T-cell (primary cell): ENCODE measurements around the gene SLC45A3. TPM values are rescaled to one million over a fixed set of nuclear protein-coding genes. Genes with fewer than 3 reads are reported as not detected.

Experiments used
- ATAC-seq, 4 experiments: fragments of 200-7000 bp in 3 of 4; fragments of 150-1000 bp in 1 of 4; cut with Tn5 transposase; replicated peaks in 1 of 4; 1 replicate in 3 of 4; 2 replicates in 1 of 4; pipeline ENCODE4 v1.10.0; 2021; ENCODE audit warnings: moderate library complexity in 3 of 4, mild to moderate bottlenecking in 2 of 4, moderate number of reproducible peaks in 1 of 4
- CTCF ChIA-PET, 2 donors: fragments of 300-600 bp; sonication (Branson Sonifier 250); formaldehyde crosslinking; loops; one replicate each; lab custom pipeline; 2022; ENCODE audit warnings: antibody characterized with exemption in 2 of 2; lab: Charles Lee
- POLR2A ChIA-PET, 2 donors: fragments of 300-600 bp; sonication (Branson Sonifier 250); formaldehyde crosslinking; loops; one replicate each; lab custom pipeline; 2022; ENCODE audit warnings: antibody characterized with exemption in 2 of 2; lab: Charles Lee
- DNase-seq, 35 experiments: peaks; one replicate each; pipeline versions ENCODE4 v3.0.0 to v3.0.0-alpha.2; 2013 to 2023
- H3K27ac ChIP-seq: one replicate; pipeline ENCODE4 v1.5.1; 2013; ENCODE audit warnings: low read length
- H3K27me3 ChIP-seq, 2 experiments: replicated peaks in 1 of 2; 1 replicate in 1 of 2; 2 replicates in 1 of 2; pipeline versions ENCODE4 v1.6.1 to v1.7.0; 2013; ENCODE audit warnings: low read length in 1 of 2, mixed read lengths in 1 of 2; ENCODE audit not compliant: control insufficient read depth in 2 of 2, insufficient read depth in 2 of 2; ENCODE audit errors: extremely low read depth in 1 of 2
- H3K36me3 ChIP-seq, 2 donors: 1 replicate in 1 of 2; 2 replicates in 1 of 2; pipeline versions ENCODE4 v1.6.1 to v1.7.0; 2013; ENCODE audit warnings: low read length in 1 of 2; ENCODE audit not compliant: control insufficient read depth in 2 of 2, insufficient read depth in 1 of 2; ENCODE audit errors: extremely low read depth in 1 of 2
- H3K4me1 ChIP-seq, 2 experiments: 1 replicate in 1 of 2; 2 replicates in 1 of 2; pipeline versions ENCODE4 v1.6.1 to v1.7.0; 2013; ENCODE audit warnings: low read length in 2 of 2, mixed read lengths in 1 of 2; ENCODE audit not compliant: insufficient read depth in 2 of 2, control insufficient read depth in 1 of 2; ENCODE audit errors: extremely low read depth in 1 of 2
- H3K4me3 ChIP-seq, 2 donors: 1 replicate in 1 of 2; 2 replicates in 1 of 2; pipeline versions ENCODE4 v1.5.1 to v1.7.0; 2013; ENCODE audit warnings: mild to moderate bottlenecking in 2 of 2, low read length in 1 of 2, moderate library complexity in 1 of 2; ENCODE audit not compliant: control insufficient read depth in 1 of 2; ENCODE audit errors: extremely low read depth in 1 of 2
- H3K9me3 ChIP-seq: 2 replicates; pipeline ENCODE4 v1.7.0; 2013
- H3K27ac Mint-ChIP-seq, 2 donors: one replicate each; pipeline ENCODE4 v1.8.0; 2020 to 2021; ENCODE audit warnings: mild to moderate bottlenecking in 2 of 2, mixed read lengths in 2 of 2
- H3K27me3 Mint-ChIP-seq, 2 donors: one replicate each; pipeline ENCODE4 v1.8.0; 2021 to 2022; ENCODE audit warnings: mixed read lengths in 2 of 2
- H3K36me3 Mint-ChIP-seq: one replicate; pipeline ENCODE4 v1.8.0; 2021; ENCODE audit warnings: mixed read lengths
- H3K4me1 Mint-ChIP-seq, 3 donors: one replicate each; pipeline ENCODE4 v1.8.0; 2020 to 2022; ENCODE audit warnings: mixed read lengths in 3 of 3, mild to moderate bottlenecking in 1 of 3
- H3K4me3 Mint-ChIP-seq, 3 donors: one replicate each; pipeline ENCODE4 v1.8.0; 2020 to 2022; ENCODE audit warnings: mild to moderate bottlenecking in 3 of 3, mixed read lengths in 3 of 3, moderate library complexity in 3 of 3
- H3K9me3 Mint-ChIP-seq, 3 donors: one replicate each; pipeline ENCODE4 v1.8.0; 2020 to 2022; ENCODE audit warnings: mixed read lengths in 3 of 3
- WGBS: methylation state at CpG from one replicate; pipeline ENCODE4 v1.1.5; 2013; ENCODE audit warnings: missing lambda C conversion rate; ENCODE audit not compliant: insufficient coverage; 5-methylcytosine and 5-hydroxymethylcytosine counted together
- total RNA-seq, 35 experiments: library from RNA in 6 of 35; stranded (reverse) in 6 of 35; fragments of 120-200 nt in 1 of 35; gene quantifications; one replicate each; pipeline versions ENCODE4 v1.2.1 to v1.2.4 and lab custom pipeline; 2013 to 2026

SLC45A3 gene
- total RNA-seq, 5 donors from 2014 or later (not counting 1 experiment from before 2014, with no cell fraction given): 0.35 to 2.1 (median 0.75) TPM

- Histone ChIP-seq H3K4me3 (no peak overlapping the region), H3K27ac (no peak overlapping the region), H3K4me1 (peaks cover 0 to 2% of the 10 kb centered on the region in 2 experiments), H3K9me3 (no peaks in the 10 kb centered on the region), H3K36me3 (no peaks in the 10 kb centered on the region), H3K27me3 (peaks cover 0 to 59% of the 10 kb centered on the region in 2 experiments)
- Mint-ChIP-seq H3K4me3 (no peak overlapping the region), H3K27me3 (peaks cover 21 to 25% of the 10 kb centered on the region in 2 donors), H3K36me3 (no peaks in the 10 kb centered on the region), H3K4me1 (peaks cover 0 to 8% (median 0%) of the 10 kb centered on the region in 3 donors), H3K27ac (no peak overlapping the region), H3K9me3 (no peaks in the 10 kb centered on the region)
- WGBS: 79% methylated on average over 2 of the region's 4 CpGs
- ATAC-seq (no peak), DNase-seq (no peak)
- ChIA-PET POLR2A (no interaction called here), CTCF (interaction anchor here in 1 of 2 donors (1.0 kb wide), 1 partner anchor 8 kb away, joined by 3 read pairs; no protein-coding TSS in a partner anchor)
Measured at GRCh38 chr1:205672970-205673369, 7.3 kb downstream of the SLC45A3 start.

- ATAC-seq (no peak), DNase-seq (no peak)
- H3K4me3 Mint-ChIP-seq: no peak overlapping the region
- Histone ChIP-seq H3K27ac (no peak overlapping the region), H3K4me1 (peaks cover 0 to 2% of the 10 kb centered on the region in 2 experiments), H3K27me3 (peaks cover 0 to 63% of the 10 kb centered on the region in 2 experiments), H3K4me3 (no peak overlapping the region), H3K9me3 (no peaks in the 10 kb centered on the region), H3K36me3 (no peaks in the 10 kb centered on the region)
- H3K27ac Mint-ChIP-seq: no peak overlapping the region
- H3K36me3 Mint-ChIP-seq: no peaks in the 10 kb centered on the region
- ChIA-PET CTCF (no interaction called here), POLR2A (no interaction called here)
- H3K27me3 Mint-ChIP-seq: peaks cover 22 to 28% of the 10 kb centered on the region in 2 donors
- no peaks in the 10 kb centered on the region for H3K9me3 Mint-ChIP-seq
- peaks cover 0 to 8% (median 0%) of the 10 kb centered on the region in 3 donors for H3K4me1 Mint-ChIP-seq
- 77% methylated on average over 6 of the region's 11 CpGs for WGBS
Measured at GRCh38 chr1:205672395-205672889, 7.9 kb downstream of the SLC45A3 start.

GRCh38 chr1:205670611-205671430 lies 9.5 kb downstream of the SLC45A3 start:
- ChIA-PET CTCF (no interaction called here), POLR2A (interaction anchor here in 1 of 2 donors (0.6 kb wide), 1 partner anchor 144 kb away, joined by 7 read pairs; no protein-coding TSS in a partner anchor)
- H3K4me3 ChIP-seq: no peak overlapping the region
- WGBS: 96% methylated on average over 5 of the region's 13 CpGs
- ATAC-seq (no peak), DNase-seq (no peak)
- peaks cover 0 to 8% (median 0%) of the 10 kb centered on the region in 3 donors for H3K4me1 Mint-ChIP-seq
- peaks cover 0 to 58% of the 10 kb centered on the region in 2 experiments for H3K27me3 ChIP-seq
- no peak overlapping the region for H3K27ac ChIP-seq
- H3K9me3 Mint-ChIP-seq: no peaks in the 10 kb centered on the region
- H3K36me3 Mint-ChIP-seq: no peaks in the 10 kb centered on the region
- H3K4me1 ChIP-seq: peaks cover 0 to 2% of the 10 kb centered on the region in 2 experiments
- H3K27me3 Mint-ChIP-seq: peaks cover 11 to 23% of the 10 kb centered on the region in 2 donors
- H3K4me3 Mint-ChIP-seq: no peak overlapping the region
- H3K36me3 ChIP-seq: no peaks in the 10 kb centered on the region
- no peaks in the 10 kb centered on the region for H3K9me3 ChIP-seq
- no peak overlapping the region for H3K27ac Mint-ChIP-seq

- Mint-ChIP-seq H3K4me3 (no peak overlapping the region), H3K36me3 (no peaks in the 10 kb centered on the region), H3K27me3 (peaks cover 9 to 20% of the 10 kb centered on the region in 2 donors), H3K9me3 (no peaks in the 10 kb centered on the region), H3K27ac (no peak overlapping the region), H3K4me1 (peaks cover 0 to 11% (median 0%) of the 10 kb centered on the region in 3 donors)
- 100% methylated on average over 2 of the region's 5 CpGs for WGBS
- H3K27me3 ChIP-seq: peaks cover 0 to 56% of the 10 kb centered on the region in 2 experiments
- no peak for DNase-seq
- peaks cover 0 to 2% of the 10 kb centered on the region in 2 experiments for H3K4me1 ChIP-seq
- ChIA-PET POLR2A (no interaction called here), CTCF (no interaction called here)
- H3K4me3 ChIP-seq: no peak overlapping the region
- no peak for ATAC-seq
- no peaks in the 10 kb centered on the region for H3K9me3 ChIP-seq
- H3K36me3 ChIP-seq: no peaks in the 10 kb centered on the region
- no peak overlapping the region for H3K27ac ChIP-seq
Measured at GRCh38 chr1:205670150-205670446, 10.2 kb downstream of the SLC45A3 start.

GRCh38 chr1:205669341-205670149 lies 10.8 kb downstream of the SLC45A3 start:
- H3K36me3 Mint-ChIP-seq: no peaks in the 10 kb centered on the region
- ATAC-seq (no peak), DNase-seq (peak in 1 of 35 experiments; percentile 25)
- H3K9me3 Mint-ChIP-seq: no peaks in the 10 kb centered on the region
- no peak overlapping the region for H3K4me3 ChIP-seq
- H3K27me3 Mint-ChIP-seq: peaks cover 9 to 20% of the 10 kb centered on the region in 2 donors
- no peak overlapping the region for H3K4me3 Mint-ChIP-seq
- peaks cover 0 to 56% of the 10 kb centered on the region in 2 experiments for H3K27me3 ChIP-seq
- no peaks in the 10 kb centered on the region for H3K36me3 ChIP-seq
- no peak overlapping the region for H3K27ac ChIP-seq
- POLR2A ChIA-PET: no interaction called here
- H3K4me1 Mint-ChIP-seq: peaks cover 0 to 11% (median 0%) of the 10 kb centered on the region in 3 donors
- H3K4me1 ChIP-seq: peaks cover 0 to 2% of the 10 kb centered on the region in 2 experiments
- no peaks in the 10 kb centered on the region for H3K9me3 ChIP-seq
- WGBS: 48% methylated on average over 9 of the region's 20 CpGs
- CTCF ChIA-PET: interaction anchor here (0.6 to 1.1 kb wide), 3 partner anchors 11 to 345 kb away, joined by 3 read pairs; no protein-coding TSS in a partner anchor
- H3K27ac Mint-ChIP-seq: peak overlapping the region in 1 of 2 donors; percentile 19

- peaks cover 0 to 2% of the 10 kb centered on the region in 2 experiments for H3K4me1 ChIP-seq
- ATAC-seq: no peak
- CTCF ChIA-PET: interaction anchor here in 1 of 2 donors (1.0 to 1.1 kb wide), 2 partner anchors 11 to 42 kb away, joined by 3 read pairs; no protein-coding TSS in a partner anchor
Measured at GRCh38 chr1:205668951-205669340, 11.4 kb downstream of the SLC45A3 start.

More at GRCh38 chr1:205668951-205669340, 11.4 kb downstream of the SLC45A3 start:
- DNase-seq: no peak
- no peak overlapping the region for H3K27ac ChIP-seq
- no peaks in the 10 kb centered on the region for H3K9me3 Mint-ChIP-seq
- no peak overlapping the region for H3K4me3 ChIP-seq
- H3K27me3 Mint-ChIP-seq: peaks cover 9 to 20% of the 10 kb centered on the region in 2 donors
- POLR2A ChIA-PET: no interaction called here
- H3K27me3 ChIP-seq: peaks cover 0 to 54% of the 10 kb centered on the region in 2 experiments
- no peaks in the 10 kb centered on the region for H3K36me3 ChIP-seq
- peaks cover 0 to 11% (median 0%) of the 10 kb centered on the region in 3 donors for H3K4me1 Mint-ChIP-seq
- H3K4me3 Mint-ChIP-seq: no peak overlapping the region
- no peak overlapping the region for H3K27ac Mint-ChIP-seq
- no peaks in the 10 kb centered on the region for H3K9me3 ChIP-seq
- WGBS: no CpG with 5 or more reads among the region's 5 CpGs
- H3K36me3 Mint-ChIP-seq: no peaks in the 10 kb centered on the region
